Measurements from ENCODE around the gene AGAP2.
"Not testable (repeated sequence)": the region's sequence is repeated elsewhere in the genome, so short reads cannot be mapped to it uniquely, and the experiment has no call there.

The AGAP2 gene

GRCh38 chr12:57720606-57721595 is 17.6 kb downstream of the AGAP2 start:
- DNase-seq: no peak

DNA sequence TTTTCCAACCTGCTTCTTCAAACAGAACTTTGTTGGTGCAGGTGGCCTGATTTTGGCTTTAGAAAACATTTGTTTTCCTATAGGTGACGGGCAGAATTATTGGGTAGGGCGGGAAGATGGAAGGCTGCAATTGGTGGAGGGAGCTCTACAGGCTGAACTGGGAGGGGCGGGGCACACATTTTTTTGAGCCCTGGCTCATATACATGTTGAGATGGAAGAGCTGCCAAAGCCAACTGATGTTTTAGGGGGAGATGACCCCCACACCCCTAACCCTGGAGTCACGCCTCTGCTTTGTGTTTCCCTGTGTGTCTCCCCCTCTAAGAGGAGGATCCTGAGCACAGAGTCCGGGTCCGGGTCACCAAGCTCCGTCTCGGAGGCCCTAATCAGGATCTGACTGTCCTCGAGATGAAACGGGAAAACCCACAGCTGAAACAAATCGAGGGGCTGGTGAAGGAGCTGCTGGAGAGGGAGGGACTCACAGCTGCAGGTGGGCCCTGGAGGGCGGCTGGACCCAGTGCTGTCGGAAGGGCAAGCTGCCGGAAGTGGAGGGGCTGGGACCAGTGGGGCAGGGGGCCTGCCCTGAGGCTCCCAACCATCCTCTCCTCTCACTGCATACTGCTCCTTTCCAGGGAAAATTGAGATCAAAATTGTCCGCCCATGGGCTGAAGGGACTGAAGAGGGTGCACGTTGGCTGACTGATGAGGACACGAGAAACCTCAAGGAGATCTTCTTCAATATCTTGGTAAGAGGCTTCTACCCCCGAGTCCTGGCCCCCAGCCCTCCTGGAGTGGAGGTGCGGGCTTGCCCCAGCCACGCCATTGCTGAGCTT is 18.6 kb downstream of the AGAP2 start:
- no peak for DNase-seq

DNA sequence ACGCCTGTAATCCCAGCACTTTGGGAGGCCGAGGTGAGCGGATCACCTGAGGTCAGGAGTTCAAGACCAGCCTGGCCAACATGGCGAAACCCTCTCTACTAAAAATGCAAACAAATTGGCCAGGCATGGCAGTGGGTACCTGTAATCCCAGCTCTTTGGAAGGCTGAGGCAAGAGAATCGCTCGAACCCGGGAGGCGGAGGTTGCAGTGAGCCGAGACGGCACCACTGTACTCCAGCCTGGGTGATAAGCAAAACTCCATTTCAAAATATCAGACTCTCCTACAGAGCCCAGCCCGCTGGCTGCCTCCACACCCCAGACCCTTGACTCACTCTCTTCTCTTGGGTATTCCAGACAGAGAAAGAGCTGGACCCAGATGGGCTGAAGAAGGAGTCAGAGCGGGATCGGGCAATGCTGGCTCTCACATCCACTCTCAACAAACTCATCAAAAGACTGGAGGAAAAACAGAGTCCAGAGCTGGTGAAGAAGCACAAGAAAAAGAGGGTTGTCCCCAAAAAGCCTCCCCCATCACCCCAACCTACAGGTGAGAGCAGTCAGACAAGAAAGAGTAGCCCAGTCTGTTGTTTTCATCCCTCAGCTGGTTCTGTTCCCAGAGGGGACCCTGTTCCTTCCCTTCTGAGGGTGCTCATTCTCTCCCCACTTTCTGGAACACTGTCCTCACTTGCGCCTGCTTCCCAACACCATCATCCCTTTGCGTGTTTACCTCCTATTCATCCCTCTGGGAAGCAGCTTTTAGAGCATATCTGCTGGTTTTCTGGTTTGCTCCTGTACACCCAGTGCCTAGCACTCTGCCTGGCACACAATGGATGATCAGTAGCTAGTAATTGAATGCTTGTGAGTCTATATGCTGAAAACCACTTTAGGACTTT is 19.7 kb downstream of the AGAP2 start:
- DNase-seq: no peak

DNA sequence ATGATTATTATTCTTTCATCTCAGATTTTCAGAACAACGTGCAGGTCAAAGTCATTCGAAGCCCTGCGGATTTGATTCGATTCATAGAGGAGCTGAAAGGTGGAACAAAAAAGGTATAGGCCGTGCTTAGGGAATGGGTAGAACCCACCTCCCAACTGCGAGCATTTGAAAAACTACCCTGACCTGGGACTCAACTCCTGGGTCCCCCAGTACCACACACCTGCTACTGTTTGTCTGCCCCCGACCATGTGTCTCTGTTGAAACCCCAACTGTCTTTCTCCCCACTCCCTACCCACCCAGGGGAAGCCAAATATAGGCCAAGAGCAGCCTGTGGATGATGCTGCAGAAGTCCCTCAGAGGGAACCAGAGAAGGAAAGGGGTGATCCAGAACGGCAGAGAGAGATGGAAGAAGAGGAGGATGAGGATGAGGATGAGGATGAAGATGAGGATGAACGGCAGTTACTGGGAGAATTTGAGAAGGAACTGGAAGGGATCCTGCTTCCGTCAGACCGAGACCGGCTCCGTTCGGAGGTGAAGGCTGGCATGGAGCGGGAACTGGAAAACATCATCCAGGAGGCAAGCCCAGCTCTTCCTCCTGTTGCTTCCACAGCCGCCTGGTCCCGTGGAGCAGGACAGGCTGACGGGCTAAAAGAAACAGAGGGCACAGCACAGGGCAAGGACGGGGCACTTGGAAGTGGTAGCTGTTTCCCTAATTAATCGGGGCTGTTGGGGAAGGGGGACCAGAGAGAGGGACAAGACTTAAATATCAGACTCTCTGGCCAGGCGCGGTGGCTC is 20.5 kb downstream of the AGAP2 start:
- no peak for DNase-seq

DNA sequence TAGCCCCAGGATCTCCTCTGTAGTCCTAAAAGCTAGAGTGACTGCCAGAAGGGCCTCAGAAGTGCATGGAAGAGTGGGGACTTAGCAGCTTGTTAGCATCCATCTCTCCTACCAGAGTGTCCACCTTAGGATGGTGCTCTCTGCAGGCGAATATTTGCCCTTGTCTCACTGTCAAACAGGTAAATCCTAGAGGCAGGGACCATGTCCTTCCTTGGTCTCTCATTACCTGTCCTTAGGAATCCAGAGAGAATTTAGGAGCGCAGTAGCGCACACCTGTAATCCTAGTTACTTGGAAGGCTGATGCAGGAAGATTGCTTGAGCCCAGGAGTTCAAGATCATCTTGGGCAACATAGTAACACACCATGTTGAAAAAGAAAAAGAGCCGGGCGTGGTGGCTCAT is 21.4 kb downstream of the AGAP2 start:
- no peak for DNase-seq

GRCh38 chr12:57716305-57716704 is 22.2 kb downstream of the AGAP2 start:
- DNase-seq: no peak

GRCh38 chr12:57715786-57716185 is 22.8 kb downstream of the AGAP2 start:
- no peak for DNase-seq

GRCh38 chr12:57715036-57715748 is 23.4 kb downstream of the AGAP2 start:
- DNase-seq: not testable (repeated sequence)

DNA sequence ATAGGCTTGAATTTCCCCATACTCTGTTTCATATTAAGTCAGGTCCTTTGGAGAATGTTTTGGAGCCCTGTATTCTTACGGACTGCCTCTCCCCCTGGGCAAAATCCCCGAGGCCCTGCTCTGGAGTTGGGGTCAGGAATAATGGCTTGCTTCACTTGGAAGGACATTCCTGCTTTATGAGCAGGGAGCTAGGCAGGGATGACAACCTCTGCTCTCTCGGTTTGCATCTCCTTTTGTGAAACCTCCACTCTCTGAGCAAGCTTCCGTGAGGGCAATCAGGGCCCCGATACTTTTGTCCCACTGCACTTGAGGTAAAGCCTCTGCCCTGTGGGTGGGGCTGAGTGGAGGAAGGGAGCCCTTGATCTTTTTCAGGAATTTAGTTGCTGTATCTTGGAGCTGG is 25.3 kb downstream of the AGAP2 start:
- DNase-seq: no peak

- DNase-seq: no peak
Observed at GRCh38 chr12:57712701-57713100, 25.8 kb downstream of the AGAP2 start.

DNA sequence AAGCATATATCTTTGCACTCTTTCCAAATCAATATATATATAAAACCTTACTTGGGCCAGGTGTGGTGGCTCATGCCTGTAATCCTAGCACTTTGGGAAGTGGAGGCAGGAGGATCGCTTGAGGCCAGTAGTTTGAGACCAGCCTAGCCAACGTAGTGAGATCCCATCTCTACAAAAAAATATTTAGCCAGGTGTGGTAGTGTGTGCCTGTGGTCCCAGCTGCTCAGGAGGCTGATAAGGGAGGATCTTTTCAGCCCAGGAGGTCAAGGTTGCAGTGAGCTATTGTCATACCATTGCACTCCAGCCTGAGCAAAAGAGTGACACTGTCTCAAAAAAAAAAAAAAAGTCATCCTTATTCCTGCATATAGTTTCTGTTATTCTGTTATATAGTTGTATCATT is 30.2 kb downstream of the AGAP2 start:
- no peak for DNase-seq

- DNase-seq: no peak
Observed at GRCh38 chr12:57707250-57707649, 31.3 kb downstream of the AGAP2 start.

DNA sequence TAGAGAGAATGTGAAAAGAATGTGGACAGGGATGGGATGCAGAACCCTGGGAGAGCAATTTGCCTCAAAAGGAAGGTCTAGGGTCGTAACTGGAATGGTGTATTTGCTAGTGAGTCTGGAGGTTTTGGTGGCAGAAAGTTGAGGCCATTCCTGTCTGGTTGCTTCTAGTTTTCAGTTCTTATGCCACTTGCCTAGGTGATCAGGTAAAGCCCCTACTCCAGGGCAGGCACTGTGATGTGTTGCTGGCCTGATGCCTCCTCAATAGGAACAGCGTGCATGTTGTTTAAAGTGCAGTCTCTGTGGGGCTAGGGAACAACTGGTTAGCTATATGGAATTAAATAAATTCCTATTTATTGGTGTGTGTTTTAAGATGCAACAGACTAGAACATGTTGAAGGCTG is 38.2 kb downstream of the AGAP2 start:
- no peak for DNase-seq

DNA sequence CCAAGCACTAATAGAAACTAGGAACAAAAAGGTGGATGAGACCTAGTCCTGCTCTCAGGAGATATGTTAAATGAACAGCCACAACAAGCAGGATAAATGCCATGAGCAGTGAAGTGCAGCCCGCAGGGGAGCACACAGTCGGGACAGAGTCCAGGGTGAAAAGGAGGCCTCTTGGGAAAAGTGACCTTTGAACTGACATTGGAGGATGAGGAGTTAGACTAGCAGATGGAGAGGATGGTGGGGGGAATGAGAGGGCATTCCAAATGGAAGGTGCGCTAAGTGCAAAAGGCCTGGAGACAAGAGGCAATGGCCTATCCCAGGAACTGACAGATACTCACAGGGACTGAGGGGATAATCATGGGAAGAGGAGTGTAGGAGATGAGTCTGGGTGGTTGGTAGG is 40.1 kb downstream of the AGAP2 start:
- no peak for DNase-seq

DNA sequence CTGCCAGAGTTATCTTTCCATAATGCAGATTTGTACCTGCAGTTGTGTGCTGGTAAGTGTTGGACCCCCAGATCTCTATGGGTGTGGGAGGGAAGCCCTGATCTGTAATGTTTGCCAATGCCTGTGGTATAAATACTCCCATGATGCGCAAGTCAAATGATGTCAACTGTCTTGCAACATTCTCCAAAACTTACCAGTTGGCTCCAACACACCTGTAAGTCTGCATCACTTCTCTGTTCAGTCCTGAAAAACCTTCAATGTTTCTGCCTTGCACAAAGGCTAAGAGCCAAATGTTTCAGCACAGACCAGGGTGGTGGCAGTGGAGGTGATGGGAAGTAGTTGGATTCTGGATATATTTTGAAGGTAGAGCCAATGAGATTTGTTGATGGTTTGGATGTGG is 41.5 kb downstream of the AGAP2 start:
- DNase-seq: no peak

GRCh38 chr12:57695770-57696432 is 42.6 kb downstream of the AGAP2 start:
- DNase-seq: no peak

DNA sequence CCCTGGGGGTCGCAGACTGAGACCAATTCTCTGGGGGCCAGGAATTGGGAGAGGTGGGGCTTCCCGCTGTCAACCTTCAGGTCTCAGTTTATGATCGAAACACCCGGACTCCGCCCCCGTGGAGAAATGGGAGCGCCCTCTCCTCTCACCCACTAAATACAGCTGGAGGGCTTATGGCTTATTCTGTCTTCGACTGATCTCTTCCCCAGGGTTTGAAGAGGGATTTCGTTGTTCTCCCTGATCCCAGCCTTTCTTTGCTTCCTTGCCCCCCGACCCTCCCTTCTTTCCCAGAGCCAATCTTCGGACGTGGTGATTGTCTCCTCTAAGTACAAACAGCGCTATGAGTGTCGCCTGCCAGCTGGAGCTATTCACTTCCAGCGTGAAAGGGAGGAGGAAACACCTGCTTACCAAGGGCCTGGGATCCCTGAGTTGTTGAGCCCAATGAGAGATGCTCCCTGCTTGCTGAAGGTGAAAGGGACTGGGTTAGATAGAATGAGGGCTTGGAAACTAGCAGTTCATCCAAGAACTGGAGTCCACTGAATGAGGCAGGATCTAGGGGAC is 44.0 kb downstream of the AGAP2 start:
- DNase-seq: no peak

DNA sequence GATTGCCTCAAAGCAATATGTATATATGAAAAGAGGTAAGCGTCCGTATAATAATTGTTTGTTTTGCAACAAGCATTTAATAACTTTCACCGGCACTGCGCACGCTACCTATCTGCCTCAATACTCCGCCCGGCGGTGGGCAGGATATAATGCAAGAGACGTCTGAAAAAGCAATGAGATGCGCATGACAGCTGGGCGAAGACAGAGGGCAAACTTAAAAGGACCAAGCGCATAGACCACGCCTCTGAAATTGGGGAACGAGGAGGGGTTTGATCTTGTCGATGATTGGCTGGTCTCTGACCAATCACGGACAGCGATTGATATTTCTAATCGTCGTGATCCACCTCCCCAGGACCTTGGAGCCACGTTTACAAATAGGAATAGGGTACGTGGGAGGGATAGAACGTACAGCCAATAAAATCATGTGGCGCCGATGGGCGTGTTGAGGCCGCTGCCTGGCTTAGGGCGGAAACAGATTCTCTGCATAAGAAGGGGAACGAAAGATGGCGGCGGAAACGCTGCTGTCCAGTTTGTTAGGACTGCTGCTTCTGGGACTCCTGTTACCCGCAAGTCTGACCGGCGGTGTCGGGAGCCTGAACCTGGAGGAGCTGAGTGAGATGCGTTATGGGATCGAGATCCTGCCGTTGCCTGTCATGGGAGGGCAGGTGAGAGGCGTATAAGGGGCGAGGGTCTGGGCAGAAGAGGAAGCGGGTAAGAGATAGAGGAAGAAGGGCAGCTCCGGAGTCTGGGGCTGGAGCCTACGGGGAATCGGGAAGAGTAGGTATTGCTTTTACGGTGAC is 44.7 kb downstream of the AGAP2 start, which contains the start of gene OS9:
Gene OS9 (plus strand): TSS at position 474 of the 800 bp plus-strand sequence. CDS start 30 bp downstream, at position 504.
- DNase-seq: peak; percentile 99

GRCh38 chr12:57693317-57693658 is 45.3 kb downstream of the AGAP2 start:
- DNase-seq: no peak
